ENCODE measurements around the gene LDLRAD3.

The LDLRAD3 gene

DNA sequence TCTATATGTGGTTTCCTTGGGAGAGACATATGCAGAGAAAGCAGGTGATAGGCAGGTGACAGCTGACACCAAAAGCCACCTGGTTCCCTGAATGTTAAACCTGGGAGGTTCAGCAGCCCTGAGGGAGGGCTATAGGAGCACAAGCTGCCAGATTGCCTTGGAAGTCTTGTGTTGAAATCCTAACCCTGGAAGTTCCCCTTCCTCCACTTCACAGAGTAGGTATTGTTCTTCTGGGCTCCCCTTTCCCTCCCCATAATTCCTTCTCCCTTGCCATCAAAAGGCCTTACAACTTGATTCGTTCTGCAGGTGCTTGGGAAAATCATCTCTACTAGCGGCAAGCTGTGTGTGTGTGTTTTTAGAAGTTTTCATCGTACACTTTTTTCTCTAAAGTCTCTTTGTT is 5.4 kb downstream of the LDLRAD3 start:
- 0 out of 2 replicates have a peak overlapping the region, but pooled peaks have one; percentile 2 for H3K27ac ChIP-seq
- CTCF ChIA-PET = interaction anchor here (0.6 to 0.7 kb wide), 2 partner anchors 21 to 89 kb away, joined by 3 read pairs; no protein-coding TSS in a partner anchor

GRCh38 chr11:35950082-35950481 is 6.2 kb downstream of the LDLRAD3 start:
- no peak overlapping the region for H3K27ac ChIP-seq
- POLR2A ChIA-PET (ENCODE audit: low non-redundant PET) = no interaction called here
- CTCF ChIA-PET = interaction anchor here (0.7 kb wide), 1 partner anchor 88 kb away, joined by 3 read pairs; no protein-coding TSS in a partner anchor
- DNase-seq (ENCODE audit: low spot score) = no peak
- TF ChIP-seq, protein P1, sequence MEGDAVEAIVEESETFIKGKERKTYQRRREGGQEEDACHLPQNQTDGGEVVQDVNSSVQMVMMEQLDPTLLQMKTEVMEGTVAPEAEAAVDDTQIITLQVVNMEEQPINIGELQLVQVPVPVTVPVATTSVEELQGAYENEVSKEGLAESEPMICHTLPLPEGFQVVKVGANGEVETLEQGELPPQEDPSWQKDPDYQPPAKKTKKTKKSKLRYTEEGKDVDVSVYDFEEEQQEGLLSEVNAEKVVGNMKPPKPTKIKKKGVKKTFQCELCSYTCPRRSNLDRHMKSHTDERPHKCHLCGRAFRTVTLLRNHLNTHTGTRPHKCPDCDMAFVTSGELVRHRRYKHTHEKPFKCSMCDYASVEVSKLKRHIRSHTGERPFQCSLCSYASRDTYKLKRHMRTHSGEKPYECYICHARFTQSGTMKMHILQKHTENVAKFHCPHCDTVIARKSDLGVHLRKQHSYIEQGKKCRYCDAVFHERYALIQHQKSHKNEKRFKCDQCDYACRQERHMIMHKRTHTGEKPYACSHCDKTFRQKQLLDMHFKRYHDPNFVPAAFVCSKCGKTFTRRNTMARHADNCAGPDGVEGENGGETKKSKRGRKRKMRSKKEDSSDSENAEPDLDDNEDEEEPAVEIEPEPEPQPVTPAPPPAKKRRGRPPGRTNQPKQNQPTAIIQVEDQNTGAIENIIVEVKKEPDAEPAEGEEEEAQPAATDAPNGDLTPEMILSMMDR (conservative IDR thresholded peaks at IDR 0.05; ENCODE audit: low read depth) = no peak

More for the DNA sequence above, 5.4 kb downstream of the LDLRAD3 start:
- POLR2A ChIA-PET (ENCODE audit: low non-redundant PET) = no interaction called here
- TF ChIP-seq, protein P1 (conservative IDR thresholded peaks at IDR 0.05; ENCODE audit: low read depth) = no peak
- DNase-seq (ENCODE audit: low spot score) = no peak

GRCh38 chr11:35951680-35952079 is 7.8 kb downstream of the LDLRAD3 start:
- TF ChIP-seq, protein P1 (conservative IDR thresholded peaks at IDR 0.05; ENCODE audit: low read depth) = no peak
- ChIA-PET CTCF (interaction anchor here (0.6 kb wide), 1 partner anchor 57 kb away, joined by 3 read pairs; no protein-coding TSS in a partner anchor), POLR2A (ENCODE audit: low non-redundant PET) (no interaction called here)
- no peak overlapping the region for H3K27ac ChIP-seq
- DNase-seq (ENCODE audit: low spot score) = no peak

GRCh38 chr11:35953081-35953760 is 9.4 kb downstream of the LDLRAD3 start:
- ChIA-PET POLR2A (ENCODE audit: low non-redundant PET) (no interaction called here), CTCF (interaction anchor here (0.6 to 0.7 kb wide), 2 partner anchors 26 to 283 kb away, joined by 3 read pairs; no protein-coding TSS in a partner anchor)
- TF ChIP-seq, protein P1 (conservative IDR thresholded peaks at IDR 0.05; ENCODE audit: low read depth) = no peak
- H3K27ac ChIP-seq = peak overlapping the region; percentile 48
- no peak for DNase-seq (ENCODE audit: low spot score)

DNA sequence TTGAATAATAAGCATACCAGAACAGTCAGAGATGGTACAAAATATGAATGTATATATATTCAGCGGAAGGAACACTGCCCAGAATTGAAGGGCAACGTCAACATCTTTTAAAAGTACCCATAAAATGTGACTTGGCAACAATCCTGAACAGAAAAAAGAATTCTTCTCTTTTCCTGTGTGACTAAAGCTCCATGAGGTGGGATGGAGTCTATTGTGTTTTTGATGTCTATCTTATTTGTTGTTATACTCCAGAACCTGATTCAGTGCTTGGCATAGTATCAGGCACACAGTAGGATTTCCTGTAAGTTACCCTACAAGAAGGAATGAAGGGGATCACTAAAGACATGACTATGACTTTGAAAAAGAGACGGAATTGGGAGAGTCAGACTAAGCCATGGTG is 10.3 kb downstream of the LDLRAD3 start:
- POLR2A ChIA-PET (ENCODE audit: low non-redundant PET) = no interaction called here
- DNase-seq (ENCODE audit: low spot score) = no peak
- TF ChIP-seq, protein P1 (conservative IDR thresholded peaks at IDR 0.05; ENCODE audit: low read depth) = no peak
- CTCF ChIA-PET = interaction anchor here (0.6 to 0.7 kb wide), 2 partner anchors 27 to 284 kb away, joined by 3 read pairs; no protein-coding TSS in a partner anchor
- H3K27ac ChIP-seq = no peak overlapping the region

GRCh38 chr11:35955636-35956035 is 11.8 kb downstream of the LDLRAD3 start:
- CTCF ChIA-PET = interaction anchor here (0.6 kb wide), 2 partner anchors 103 to 839 kb away, joined by 3 read pairs; no protein-coding TSS in a partner anchor
- no peak for DNase-seq (ENCODE audit: low spot score)
- no peak overlapping the region for H3K27ac ChIP-seq
- TF ChIP-seq, protein P1 (conservative IDR thresholded peaks at IDR 0.05; ENCODE audit: low read depth) = no peak
- POLR2A ChIA-PET (ENCODE audit: low non-redundant PET) = no interaction called here
